ENCODE data around the gene TMED7. TPM values are rescaled to one million over a fixed set of nuclear protein-coding genes. Genes with fewer than 3 reads are reported as not detected.
"Not testable (repeated sequence)": the region's sequence is repeated elsewhere in the genome, so short reads cannot be mapped to it uniquely, and the experiment has no call there.

TMED7 gene
- total RNA-seq, 1 donor from 2014 or later, result 163 TPM

DNA sequence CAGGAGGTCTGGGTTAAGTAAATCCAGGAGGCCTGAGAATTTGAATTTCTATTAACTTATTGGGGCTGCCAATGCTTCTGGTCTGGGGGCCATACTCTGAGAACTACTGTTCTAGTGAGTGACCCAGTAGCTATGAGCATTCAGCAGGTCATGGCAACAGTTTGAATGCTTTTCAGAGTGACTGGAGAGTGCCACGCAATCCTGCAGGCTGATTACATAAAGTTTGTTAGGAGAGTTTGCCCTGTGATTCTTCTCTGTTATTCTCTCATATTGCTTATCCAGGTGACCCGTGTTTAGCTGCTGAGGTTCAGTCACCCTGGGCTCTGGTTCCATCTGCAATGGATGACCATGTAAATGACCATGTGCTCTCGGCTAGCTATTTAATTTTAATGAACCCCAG lies 22.2 kb upstream of the TMED7 start:
- FAIRE-seq, result no peak
- no peak overlapping the region for H3K27ac ChIP-seq (ENCODE audit: low read depth, low read length)

DNA sequence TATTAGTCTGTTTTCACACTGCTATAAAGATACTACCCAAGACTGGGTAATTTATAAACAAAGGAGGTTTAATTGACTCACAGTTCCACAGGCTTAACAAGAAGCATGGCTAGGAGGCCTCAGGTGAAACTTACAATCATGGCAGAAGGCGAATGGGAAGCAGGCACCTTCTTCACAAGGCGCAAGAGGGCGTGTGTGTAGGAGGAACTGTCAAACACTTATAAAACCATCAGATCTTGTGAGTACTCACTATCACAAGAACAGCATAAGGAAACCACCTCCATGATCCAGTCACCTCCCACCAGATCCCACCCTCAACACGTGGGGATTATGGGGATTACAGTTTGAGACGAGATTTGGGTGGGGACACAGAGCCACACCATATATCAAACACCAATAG lies 19.6 kb upstream of the TMED7 start:
- H3K9me3 Mint-ChIP-seq (ENCODE audit: unreplicated experiment), result not testable (repeated sequence)

More for the DNA sequence above, 22.2 kb upstream of the TMED7 start:
- Mint-ChIP-seq H3K9me3 (ENCODE audit: unreplicated experiment) (peaks cover 3% of the 10 kb centered on the region), H3K36me3 (ENCODE audit: low read depth, unreplicated experiment) (no peaks in the 10 kb centered on the region), H3K27ac (ENCODE audit: unreplicated experiment) (no peak overlapping the region), H3K4me1 (ENCODE audit: low read depth, unreplicated experiment) (no peaks in the 10 kb centered on the region), H3K4me3 (ENCODE audit: unreplicated experiment) (no peak overlapping the region), H3K27me3 (ENCODE audit: low read depth, unreplicated experiment) (no peaks in the 10 kb centered on the region)
- H3K79me2 ChIP-seq (ENCODE audit: insufficient read depth, low read length), result no peaks in the 10 kb centered on the region
- no peak overlapping the region for H3K9ac ChIP-seq (ENCODE audit: low read length)
- no peaks in the 10 kb centered on the region for H3K9me3 ChIP-seq (ENCODE audit: insufficient read depth, low read depth, low read length)
- H3K27me3 ChIP-seq (ENCODE audit: insufficient read depth, low read length), result no peaks in the 10 kb centered on the region
- no peak for DNase-seq (ENCODE audit: low read depth)
- no peak overlapping the region for H3K4me3 ChIP-seq (ENCODE audit: insufficient read depth, low read depth, low read length)
- H3K4me2 ChIP-seq (ENCODE audit: low read length), result no peak overlapping the region
- no peak for TF ChIP-seq EZH2 (IDR thresholded peaks at IDR 0.05; ENCODE audit: insufficient read depth, low read length)
- no peaks in the 10 kb centered on the region for H3K4me1 ChIP-seq (ENCODE audit: insufficient read depth, low read length)
- no peaks in the 10 kb centered on the region for H4K20me1 ChIP-seq (ENCODE audit: insufficient read depth, low read length)
- H3K36me3 ChIP-seq (ENCODE audit: insufficient read depth, low read length), result no peaks in the 10 kb centered on the region
- no peak overlapping the region for H2AFZ ChIP-seq (ENCODE audit: low read depth, low read length)

DNA sequence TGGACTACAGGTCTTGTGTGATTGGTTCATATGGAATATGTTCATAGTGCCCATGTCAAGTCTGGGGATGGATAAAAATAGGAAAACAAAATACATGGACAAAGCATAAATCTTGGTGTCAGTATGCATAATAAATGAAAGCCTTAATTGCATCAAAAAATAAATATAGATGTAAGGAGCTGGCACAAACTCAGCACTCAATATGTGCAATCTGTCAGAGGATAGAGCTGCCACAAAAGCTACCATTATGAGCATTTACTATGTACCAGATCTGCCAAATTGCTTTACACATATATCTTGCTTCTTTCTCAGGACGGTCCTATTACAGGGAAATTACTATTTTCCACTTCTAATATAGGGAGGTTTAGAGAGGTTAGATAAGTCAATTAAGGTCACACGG lies 18.2 kb upstream of the TMED7 start:
- no peak overlapping the region for H2AFZ ChIP-seq (ENCODE audit: low read depth, low read length)
- H3K36me3 Mint-ChIP-seq (ENCODE audit: low read depth, unreplicated experiment), result no peaks in the 10 kb centered on the region
- peaks cover 3% of the 10 kb centered on the region for H3K9me3 Mint-ChIP-seq (ENCODE audit: unreplicated experiment)
- no peaks in the 10 kb centered on the region for H3K4me1 ChIP-seq (ENCODE audit: insufficient read depth, low read length)
- H4K20me1 ChIP-seq (ENCODE audit: insufficient read depth, low read length), result no peaks in the 10 kb centered on the region
- H3K9ac ChIP-seq (ENCODE audit: low read length), result no peak overlapping the region
- no peaks in the 10 kb centered on the region for H3K9me3 ChIP-seq (ENCODE audit: insufficient read depth, low read depth, low read length)
- no peak for TF ChIP-seq EZH2 (IDR thresholded peaks at IDR 0.05; ENCODE audit: insufficient read depth, low read length)
- TF ChIP-seq, protein P1, sequence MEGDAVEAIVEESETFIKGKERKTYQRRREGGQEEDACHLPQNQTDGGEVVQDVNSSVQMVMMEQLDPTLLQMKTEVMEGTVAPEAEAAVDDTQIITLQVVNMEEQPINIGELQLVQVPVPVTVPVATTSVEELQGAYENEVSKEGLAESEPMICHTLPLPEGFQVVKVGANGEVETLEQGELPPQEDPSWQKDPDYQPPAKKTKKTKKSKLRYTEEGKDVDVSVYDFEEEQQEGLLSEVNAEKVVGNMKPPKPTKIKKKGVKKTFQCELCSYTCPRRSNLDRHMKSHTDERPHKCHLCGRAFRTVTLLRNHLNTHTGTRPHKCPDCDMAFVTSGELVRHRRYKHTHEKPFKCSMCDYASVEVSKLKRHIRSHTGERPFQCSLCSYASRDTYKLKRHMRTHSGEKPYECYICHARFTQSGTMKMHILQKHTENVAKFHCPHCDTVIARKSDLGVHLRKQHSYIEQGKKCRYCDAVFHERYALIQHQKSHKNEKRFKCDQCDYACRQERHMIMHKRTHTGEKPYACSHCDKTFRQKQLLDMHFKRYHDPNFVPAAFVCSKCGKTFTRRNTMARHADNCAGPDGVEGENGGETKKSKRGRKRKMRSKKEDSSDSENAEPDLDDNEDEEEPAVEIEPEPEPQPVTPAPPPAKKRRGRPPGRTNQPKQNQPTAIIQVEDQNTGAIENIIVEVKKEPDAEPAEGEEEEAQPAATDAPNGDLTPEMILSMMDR (IDR thresholded peaks at IDR 0.05; ENCODE audit: insufficient read depth, low read depth, low read length), result no peak
- H3K79me2 ChIP-seq (ENCODE audit: insufficient read depth, low read length), result no peaks in the 10 kb centered on the region
- H3K27me3 ChIP-seq (ENCODE audit: insufficient read depth, low read length), result no peaks in the 10 kb centered on the region
- FAIRE-seq (no peak), DNase-seq (ENCODE audit: low read depth) (no peak)
- no peak overlapping the region for H3K4me2 ChIP-seq (ENCODE audit: low read length)
- H3K4me1 Mint-ChIP-seq (ENCODE audit: low read depth, unreplicated experiment), result no peaks in the 10 kb centered on the region
- no peak overlapping the region for H3K27ac ChIP-seq (ENCODE audit: low read depth, low read length)
- no peak overlapping the region for H3K4me3 Mint-ChIP-seq (ENCODE audit: unreplicated experiment)
- no peak overlapping the region for H3K4me3 ChIP-seq (ENCODE audit: insufficient read depth, low read depth, low read length)
- no peaks in the 10 kb centered on the region for H3K27me3 Mint-ChIP-seq (ENCODE audit: low read depth, unreplicated experiment)
- no peaks in the 10 kb centered on the region for H3K36me3 ChIP-seq (ENCODE audit: insufficient read depth, low read length)
- no peak overlapping the region for H3K27ac Mint-ChIP-seq (ENCODE audit: unreplicated experiment)

More for the DNA sequence above, 19.6 kb upstream of the TMED7 start:
- not testable (repeated sequence) for H3K4me1 ChIP-seq (ENCODE audit: insufficient read depth, low read length); H3K27ac Mint-ChIP-seq (ENCODE audit: unreplicated experiment); H3K27me3 ChIP-seq (ENCODE audit: insufficient read depth, low read length); DNase-seq (ENCODE audit: low read depth); H3K9me3 ChIP-seq (ENCODE audit: insufficient read depth, low read depth, low read length); H3K9ac ChIP-seq (ENCODE audit: low read length); H3K79me2 ChIP-seq (ENCODE audit: insufficient read depth, low read length); H3K4me1 Mint-ChIP-seq (ENCODE audit: low read depth, unreplicated experiment); H3K4me2 ChIP-seq (ENCODE audit: low read length); H3K27ac ChIP-seq (ENCODE audit: low read depth, low read length); H2AFZ ChIP-seq (ENCODE audit: low read depth, low read length); H4K20me1 ChIP-seq (ENCODE audit: insufficient read depth, low read length); H3K36me3 Mint-ChIP-seq (ENCODE audit: low read depth, unreplicated experiment); H3K36me3 ChIP-seq (ENCODE audit: insufficient read depth, low read length); H3K4me3 ChIP-seq (ENCODE audit: insufficient read depth, low read depth, low read length); H3K4me3 Mint-ChIP-seq (ENCODE audit: unreplicated experiment); H3K27me3 Mint-ChIP-seq (ENCODE audit: low read depth, unreplicated experiment); FAIRE-seq
